Islet of Langerhans (tissue), 1 donor: ENCODE measurements around the gene MTHFS.
A peak's percentile ranks its signal among the peaks of the same experiment; 100 is the strongest.
"Not testable (repeated sequence)": the region's sequence is repeated elsewhere in the genome, so short reads cannot be mapped to it uniquely, and the experiment has no call there.

Source experiments
- FAIRE-seq: peaks from one replicate; lab custom pipeline; 2011; peaks lifted over from hg19 to GRCh38; lab: Jason Lieb, UNC

The MTHFS gene

DNA sequence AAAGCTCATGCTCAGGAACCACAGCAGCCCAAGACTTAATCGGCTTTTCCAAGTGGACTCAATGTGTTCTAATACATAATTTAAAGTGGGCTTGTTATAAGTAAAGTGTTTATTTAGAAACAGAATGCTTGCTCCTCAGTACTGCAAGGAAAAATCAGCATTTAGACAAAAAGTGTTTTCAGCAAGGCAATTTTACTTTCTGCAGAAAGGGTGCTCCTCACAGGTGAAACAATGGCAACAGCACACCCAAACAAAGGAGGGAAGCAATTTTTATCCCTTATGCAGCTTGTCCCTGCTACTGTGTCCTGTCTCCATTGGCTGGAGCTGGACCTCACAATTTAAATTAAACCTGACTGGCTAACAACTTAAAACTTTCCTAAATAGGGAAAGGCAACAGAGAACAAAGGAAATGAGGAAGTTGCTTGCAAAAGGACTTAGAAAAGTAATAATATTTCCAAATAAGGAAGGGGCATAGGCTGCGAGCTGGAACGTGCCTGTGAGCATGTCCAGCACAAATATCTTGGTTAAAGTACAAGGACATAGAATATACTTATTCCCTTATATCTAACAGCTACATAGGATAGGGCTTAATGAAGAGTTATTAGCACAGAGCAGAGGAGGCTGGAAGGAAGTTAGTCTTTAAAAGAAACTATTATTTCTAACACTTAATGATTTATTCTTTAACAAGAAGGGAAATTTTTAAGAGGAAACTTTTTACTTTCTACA, 19.1 kb upstream of the MTHFS start:
- FAIRE-seq: peak; percentile 21

DNA sequence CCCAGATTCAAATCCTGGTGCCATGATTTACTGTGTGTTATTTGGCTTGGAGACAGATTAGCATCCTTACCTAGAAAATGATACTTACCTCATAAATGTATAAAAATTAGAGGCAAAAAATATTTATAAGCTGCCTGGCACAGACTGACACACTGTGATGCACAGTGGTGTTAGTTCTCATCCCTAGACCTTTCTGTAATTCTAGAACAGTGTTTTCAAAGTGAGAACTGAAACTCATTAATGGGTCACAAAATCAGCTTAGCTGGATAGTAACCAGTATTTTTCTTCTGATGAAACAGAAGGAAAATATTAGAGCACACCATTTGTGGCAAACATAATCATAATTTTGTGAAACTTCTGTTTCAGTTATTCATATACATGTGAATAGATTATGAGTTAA, 17.9 kb upstream of the MTHFS start:
- FAIRE-seq: no peak

DNA sequence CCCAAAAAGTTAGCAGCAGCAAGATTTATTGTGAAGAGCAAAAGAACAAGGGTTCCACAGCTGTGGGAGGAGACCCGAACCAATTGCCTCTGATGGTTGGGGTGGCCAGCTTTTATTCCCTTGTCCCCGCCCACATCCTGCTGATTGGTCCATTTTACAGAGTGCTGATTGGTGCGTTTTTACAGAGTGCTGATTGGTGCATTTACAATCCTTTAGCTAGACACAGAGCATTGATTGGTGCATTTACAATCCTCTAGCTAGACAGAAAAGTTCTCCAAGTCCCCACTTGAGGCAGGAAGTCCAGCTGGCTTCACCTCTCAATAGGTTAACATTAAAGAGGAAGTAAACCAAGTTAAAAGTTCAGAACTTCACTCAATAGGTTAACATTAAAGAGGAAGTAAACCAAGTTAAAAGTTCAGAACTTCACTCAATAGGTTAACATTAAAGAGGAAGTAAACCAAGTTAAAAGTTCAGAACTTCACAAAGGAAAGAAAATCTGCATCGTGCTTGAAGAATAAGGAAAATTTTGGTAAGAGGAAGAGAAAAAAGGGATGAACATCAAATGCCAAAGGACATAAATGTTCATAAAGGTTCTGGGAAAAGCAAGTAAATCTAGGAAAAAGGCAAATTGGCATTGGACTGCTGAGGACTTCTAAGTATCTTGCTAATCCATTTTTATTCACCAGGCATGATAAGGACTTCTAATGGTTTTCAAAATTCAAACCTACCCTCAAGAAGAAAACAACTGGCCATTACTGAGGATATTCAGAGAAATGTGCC, 12.9 kb upstream of the MTHFS start:
- FAIRE-seq: not testable (repeated sequence)

DNA sequence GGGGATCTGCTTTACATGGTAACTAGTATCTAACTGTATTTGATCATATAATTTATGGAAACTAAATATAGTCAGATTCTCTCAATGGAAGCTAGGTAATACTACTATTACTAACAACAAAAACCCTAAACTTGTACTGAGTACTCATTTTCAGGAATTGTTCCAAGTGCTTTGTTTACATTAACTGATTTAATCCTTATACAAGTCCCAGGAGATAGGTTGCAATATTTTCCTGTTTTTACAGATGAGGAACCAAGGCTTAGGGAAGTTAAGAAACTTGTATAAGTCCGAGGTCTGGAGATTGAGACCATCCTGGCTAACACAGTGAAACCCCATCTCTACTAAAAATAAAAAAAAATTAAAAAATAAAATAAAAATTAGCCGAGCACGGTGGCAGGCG, 7.5 kb upstream of the MTHFS start:
- FAIRE-seq: no peak

DNA sequence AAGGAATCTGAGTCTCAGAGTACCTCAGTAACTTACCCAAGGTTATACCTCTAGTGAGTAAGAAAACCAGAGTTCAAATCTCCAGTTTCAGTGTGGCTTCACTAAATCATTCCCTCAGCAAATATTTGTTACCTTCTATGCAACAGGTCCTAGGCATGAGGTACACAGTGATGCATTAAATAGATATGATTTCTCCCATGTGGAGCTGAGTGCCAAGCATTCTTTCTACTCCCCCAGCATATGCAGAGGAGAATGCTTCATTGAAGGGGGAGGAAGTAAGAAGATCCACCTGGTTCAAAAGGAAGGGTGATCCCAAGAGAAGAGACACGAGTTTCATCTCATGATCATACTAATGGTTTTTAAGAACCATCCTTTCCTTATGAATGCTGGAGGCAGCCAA, 6.8 kb upstream of the MTHFS start:
- FAIRE-seq: no peak

DNA sequence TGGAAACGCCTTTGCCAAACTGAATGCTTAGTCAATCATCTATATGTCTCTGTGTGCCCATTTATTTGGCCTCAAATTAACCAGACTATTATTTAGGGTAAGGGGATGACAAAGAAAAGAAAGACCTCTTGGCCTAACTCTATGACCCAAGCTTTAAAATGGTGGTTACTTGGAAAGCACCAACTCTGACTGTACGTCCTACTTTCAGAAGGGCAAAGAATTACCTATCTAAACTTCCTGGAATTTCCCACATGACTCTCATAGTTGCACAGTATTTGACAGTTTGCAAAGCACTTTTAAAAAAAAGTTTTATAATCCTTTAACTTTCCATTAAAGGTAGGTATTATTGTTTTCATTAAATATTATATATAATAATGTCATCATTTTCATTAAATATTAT, 6.3 kb upstream of the MTHFS start:
- no peak for FAIRE-seq

DNA sequence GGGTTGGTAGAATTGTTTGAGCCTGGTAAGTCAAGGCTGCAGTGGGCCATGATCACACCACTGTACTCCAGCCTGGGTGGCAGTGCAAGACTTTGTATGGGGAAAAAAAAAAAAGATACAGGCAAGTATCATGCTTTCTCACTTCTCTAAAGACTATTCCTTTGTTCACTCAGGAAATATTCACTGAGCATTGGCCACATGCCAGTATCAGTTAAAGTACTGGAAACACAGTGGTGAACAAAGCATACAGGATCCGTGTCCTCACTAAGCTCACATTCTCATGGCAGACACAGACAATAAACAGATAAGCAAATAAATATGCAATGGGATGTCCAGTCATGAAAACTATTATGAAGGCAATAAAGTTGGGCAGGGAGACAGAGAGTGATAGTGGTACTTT, 5.1 kb upstream of the MTHFS start:
- no peak for FAIRE-seq

DNA sequence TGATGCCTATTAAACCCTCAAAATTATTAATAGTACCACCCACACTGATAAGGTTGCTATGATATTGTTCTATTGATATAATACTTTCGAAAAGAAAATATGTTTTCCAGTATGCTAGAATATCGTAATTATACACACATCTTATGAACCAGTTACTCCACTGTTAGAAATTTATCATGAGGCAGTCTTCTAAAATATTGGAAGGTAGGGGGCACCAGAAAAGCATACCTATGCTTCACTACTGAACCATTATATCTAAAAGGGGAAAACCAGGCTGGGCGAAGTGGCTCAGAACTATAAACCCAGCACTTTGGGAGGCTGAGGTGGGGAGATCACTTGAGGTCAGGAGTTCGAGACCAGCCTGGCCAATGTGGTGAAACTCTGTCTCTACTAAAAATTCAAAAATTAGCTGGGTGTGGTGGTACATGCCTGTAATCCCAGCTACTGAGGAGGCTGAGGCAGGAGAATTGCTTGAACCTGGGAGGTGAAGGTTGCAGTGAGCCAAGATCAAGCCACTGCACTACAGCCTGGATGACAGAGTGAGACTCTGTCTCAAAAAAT, 4.1 kb upstream of the MTHFS start:
- FAIRE-seq: not testable (repeated sequence)

DNA sequence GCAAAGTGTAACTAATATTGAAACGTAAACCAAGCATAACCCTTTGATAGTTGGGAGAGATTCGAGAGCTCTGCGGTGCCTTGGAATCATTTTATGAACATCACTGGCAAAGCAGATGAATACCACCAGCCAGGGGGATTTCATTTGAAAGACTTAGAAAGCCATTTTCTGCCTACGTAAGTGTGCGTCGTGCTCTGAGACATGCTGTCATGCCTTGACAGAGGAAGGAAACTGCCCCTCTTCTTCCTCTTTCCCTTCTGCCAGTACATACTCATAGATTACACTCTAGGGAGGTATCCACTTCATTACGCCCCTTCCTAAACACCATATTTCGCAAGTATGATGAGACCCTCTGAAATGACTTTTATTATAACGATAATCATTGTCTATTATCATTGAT, 3.3 kb upstream of the MTHFS start:
- no peak for FAIRE-seq

DNA sequence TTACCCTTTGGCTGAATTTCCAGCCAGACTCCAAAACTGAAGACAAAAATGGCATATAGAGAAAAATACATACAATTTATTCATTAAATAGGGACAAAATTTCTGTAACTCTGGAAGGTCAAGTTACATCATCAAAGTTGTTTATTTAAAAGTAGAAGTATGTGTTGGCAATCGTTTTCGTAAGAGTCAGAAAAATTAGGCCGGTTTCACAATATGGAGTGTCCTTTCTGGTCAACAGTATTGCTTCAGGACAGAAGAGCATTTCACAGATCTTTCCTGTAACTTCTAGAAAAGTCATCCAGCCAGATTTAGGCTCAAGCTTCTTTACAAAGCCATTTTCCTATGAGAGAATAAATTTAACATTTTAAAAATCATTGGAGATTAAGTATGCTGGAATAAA, 2.0 kb upstream of the MTHFS start:
- not testable (repeated sequence) for FAIRE-seq

DNA sequence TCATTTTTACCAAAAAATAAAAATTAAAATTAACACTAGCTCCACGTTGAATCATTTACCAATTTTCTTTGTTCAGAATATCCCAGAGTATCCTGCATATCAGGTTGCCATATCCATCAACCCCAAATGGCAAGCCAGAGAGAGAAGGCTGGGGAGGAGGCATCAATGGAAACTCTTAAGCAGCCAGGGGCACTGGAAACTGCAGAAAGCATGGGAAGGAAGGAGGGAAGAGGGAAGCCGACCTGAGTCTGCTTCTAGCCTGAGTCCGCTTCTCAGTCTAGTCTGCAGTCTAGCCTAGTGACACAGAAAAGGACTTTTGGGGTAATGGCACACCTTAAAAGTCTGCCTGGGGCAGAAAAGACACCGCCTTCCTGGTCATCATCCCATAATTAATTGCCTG, 1.6 kb upstream of the MTHFS start:
- no peak for FAIRE-seq

DNA sequence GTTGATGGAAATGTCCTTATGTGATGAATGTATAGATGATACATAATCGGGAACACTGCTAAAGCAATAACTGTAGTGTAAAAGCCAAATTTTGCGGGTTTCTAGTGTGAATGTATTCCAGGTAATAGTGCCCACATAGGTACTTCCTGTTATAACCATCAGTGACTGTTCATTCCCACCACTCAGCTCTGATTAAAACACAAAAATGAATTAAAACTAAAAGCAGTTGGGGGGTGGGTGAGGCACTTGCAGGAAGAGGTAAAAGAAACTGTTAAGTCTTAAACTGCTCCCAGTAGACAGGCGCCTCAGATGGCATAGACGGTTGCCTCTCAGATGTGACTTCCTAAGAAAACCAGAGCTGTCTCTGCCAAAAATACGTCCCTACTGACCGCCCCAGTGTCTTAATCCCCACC, 893 bp upstream of the MTHFS start:
- FAIRE-seq: no peak

DNA sequence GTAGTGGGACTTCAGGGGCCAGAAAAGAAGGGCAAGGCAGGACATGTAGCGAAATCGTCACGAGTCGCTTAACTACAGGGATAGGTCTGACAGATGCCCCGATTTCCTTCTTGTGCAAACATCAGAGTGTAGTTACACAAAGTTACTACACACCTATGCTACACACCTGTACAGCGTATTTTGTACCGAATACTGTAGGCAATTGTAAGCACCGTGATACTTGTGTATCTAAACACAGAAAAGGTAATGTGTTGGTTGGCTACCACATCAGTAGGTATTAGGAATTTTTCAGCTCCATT, 515 bp upstream of the MTHFS start:
- peak; percentile 33 for FAIRE-seq

DNA sequence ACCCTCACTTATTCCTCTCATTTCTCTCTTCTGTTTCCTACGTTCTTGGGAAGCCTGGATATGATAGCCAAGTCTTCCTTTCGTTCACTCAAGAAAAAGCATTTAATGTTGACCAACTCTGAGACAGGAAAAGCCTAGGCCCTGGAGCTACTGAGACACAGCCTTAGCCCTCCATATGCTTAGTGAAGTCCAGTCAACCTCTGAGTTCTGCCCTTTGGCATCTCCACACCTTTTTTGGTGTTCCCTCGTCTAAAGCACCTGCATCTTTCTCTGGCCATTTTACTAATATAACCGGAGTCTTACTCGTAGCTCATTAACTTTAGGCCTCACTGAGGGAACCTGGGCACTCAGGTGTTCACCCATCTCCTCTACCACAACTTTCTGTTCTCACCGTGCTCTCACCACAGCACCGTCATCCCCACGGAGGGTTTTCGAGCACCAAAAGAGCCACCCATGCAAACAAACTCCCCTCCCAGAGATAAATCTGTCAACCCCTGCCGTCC, 632 bp downstream of the MTHFS start:
- no peak for FAIRE-seq

DNA sequence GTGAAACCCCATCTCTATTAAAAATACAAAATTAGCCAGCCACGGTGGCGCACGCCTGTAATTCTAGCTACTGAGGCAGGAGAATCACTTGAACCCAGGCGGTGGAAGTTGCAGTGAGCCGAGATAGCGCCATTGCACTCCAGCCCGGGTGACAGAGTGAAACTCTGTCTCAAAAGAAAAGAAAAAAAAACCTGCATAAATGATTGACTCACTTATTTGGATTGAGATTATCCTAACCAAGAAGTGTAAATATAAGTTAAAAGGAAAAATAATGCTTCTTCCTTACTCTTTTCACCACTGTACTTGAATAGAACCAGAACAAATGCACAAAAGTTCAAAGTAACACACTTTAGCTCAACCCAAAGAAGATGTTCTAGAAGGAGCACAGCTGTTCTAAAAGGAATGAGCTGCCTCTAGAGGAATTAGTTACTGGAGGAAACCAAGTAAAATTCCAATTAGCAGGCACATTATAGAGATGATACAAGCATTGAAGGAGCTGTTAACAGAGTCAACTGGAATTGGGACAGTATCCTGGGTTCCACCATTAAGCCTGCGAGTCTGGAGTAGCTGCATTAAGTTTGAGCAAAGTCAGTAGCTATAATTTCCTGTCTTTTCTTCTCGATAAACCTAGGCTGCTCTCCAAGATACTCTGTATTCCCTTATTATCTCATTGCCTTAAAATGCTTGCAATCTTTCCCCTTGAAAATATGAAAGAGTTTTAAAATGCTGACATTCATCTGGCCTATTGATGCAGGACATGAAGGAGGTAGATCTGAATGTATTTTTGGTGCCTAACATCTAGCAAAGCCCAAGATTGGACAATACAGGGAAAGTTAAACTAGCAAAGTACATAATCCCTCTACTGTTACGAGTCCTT, 9.5 kb downstream of the MTHFS start:
- no peak for FAIRE-seq

DNA sequence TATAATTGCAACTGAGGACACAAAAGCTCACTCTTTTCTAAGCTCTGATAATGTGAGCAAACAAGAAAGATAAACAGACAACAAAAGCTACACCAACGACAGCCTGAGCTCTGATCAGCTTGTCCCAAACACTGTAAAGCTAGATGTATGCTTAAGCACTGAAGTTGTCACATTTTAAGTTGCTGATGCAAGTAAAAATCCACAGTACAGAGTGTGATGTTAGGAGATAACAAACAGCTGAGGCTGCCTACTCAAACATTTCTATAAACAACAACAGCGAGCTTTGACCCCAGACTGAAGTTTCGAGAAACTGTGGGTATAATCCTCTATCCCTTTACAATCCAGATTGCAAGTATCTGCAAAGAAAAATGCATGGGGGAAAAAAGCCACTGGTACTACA, 10.7 kb downstream of the MTHFS start:
- FAIRE-seq: no peak

DNA sequence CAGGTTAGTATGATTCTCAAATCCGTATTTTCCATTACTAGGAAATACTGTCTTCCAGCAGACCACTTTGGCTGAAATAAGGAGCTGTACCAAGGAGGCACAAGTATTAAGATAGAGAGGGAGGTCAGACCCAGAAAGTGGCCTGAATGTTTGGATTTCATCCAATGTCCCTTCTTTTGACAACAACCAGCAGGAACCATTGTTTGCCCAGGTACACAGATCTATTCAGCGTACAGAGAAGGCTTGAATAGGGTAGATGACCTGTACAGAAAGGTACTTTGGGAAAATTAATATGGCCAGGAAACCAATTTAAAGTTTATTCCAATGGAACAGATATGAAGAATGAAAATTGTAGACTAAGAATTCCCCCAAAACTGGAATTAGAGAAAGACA, 12.6 kb downstream of the MTHFS start:
- FAIRE-seq: no peak

DNA sequence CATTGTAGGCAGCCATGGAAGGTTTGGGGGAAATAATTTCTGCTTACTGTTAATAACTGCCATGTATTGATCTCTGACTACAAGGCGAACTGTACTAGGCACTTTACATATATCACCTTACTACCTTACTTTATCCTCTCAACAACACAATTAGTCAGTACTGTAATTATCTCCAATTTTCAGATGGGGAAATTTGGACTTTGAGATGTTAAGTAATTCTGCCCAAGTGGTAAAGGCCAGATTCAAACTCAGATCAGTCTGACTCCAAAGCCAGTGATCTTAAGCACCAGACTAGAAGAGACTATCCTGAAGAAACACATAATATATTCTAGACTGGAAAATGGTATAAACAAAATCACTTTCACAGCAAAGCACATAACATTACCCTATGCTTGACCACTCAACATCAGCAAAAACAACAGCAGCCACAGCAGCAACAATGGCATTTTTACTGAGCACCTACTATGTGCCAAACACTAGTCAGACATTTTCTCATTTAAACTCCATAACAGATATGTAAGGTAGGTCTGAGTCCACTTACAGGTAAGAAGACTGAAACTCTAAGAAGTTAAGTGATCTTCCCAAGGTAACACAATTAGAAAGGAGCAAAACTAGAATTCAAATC, 13.1 kb downstream of the MTHFS start:
- FAIRE-seq: no peak

DNA sequence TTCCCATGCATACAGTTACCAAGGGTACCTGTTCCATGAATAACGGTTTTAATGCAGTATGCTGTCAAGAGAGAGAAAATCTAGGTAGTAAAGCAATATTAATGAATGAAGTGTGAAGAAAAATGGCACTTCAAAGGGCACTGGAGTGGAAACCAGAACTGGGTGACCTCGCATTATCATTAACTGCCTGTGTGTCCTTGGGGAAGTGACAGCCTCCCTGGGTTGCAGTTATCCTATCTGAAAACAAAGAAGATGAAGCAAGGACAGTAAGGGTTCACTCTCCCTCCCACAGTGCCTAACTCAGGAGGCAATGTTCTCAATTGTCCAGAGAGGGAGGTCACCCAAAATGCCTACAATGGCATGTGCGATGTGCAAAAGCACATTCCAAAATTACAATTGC, 15.1 kb downstream of the MTHFS start:
- FAIRE-seq: no peak

DNA sequence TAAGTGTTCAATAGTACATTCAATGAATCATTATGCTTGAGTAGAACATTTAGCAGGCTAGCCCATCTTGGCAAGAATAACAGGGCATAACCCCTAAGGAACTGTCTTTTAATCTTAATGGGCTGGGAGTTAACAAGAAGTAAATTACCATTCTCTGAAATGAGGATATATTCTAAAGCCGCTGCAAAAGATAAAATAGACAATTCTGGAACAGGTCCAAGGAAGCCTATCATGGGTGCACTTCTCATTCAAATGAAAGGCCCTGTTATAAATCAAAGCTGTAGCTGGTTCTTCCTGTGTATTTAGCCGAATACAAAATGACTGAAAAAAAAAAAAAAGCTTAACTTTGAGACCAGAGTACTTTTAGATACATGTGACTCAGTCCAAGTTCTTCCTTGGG, 15.6 kb downstream of the MTHFS start:
- peak; percentile 96 for FAIRE-seq

DNA sequence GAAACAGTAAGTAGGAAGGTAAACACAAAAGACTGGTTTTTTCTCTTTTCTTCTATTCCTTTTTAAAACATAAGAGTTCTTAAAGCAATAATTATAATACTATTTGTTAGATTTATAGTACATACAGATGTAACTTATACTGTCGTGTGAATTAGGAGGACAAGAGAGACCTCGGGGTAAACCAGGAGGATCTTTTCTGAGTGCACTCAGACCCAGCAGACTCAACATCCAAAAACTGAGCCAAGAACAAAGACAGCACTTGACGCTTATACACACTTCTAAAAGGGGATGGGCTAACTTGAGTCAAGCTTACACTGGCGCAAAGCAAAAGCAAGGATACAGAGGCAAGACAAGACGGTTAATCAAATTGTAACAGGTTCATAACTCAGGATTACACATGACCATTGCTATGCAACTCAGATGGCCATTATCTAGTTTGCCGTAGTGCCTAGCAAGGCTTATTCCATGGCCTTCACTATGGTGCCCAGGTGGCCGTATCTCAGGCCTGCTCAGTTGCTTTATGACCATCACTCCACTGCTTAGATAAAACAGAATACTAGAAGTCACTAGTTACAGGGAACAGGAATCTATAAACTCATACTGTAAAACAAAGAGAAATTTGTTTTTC, 18.6 kb downstream of the MTHFS start:
- no peak for FAIRE-seq

DNA sequence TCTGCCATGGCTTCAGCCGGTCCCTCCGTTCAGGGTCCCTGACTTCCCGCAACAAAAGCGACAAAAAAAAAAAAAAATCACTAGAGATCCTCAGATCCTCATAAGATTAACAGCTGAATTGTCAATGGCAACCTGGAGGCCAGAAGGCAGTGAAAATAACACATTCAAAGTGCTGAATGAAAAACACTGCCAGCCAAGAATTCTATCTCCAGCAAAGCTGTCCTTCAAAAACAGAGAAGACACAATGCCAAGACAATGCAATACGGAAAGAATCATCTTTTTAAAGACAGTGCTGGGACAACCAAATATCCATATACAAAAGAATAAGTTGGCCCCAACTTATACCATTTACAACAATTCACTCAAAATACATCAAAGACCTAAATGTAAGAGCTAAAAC, 21.6 kb downstream of the MTHFS start:
- no peak for FAIRE-seq
